ENCODE data around the gene MOAP1.

DNA sequence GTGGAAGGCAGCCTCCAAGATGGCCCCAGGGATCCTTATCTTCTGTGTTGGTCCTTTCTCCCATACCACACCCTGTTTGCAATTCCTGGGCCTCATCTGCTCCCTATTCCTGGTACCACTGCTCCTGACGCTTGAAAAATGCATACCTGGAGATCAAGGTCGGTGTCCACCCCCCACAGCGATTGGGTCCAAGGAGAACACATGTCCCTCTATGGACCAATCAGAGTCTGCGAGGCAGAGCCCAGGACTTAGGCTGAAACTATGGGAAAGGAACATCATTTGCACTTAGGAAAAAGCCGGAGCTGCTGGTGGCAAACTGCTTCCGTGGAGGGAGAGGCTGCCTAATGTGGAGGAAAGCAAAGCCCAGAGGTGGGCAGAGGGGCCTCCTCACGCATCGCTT is 35.7 kb downstream of the MOAP1 start:
- TF ChIP-seq, protein P1, sequence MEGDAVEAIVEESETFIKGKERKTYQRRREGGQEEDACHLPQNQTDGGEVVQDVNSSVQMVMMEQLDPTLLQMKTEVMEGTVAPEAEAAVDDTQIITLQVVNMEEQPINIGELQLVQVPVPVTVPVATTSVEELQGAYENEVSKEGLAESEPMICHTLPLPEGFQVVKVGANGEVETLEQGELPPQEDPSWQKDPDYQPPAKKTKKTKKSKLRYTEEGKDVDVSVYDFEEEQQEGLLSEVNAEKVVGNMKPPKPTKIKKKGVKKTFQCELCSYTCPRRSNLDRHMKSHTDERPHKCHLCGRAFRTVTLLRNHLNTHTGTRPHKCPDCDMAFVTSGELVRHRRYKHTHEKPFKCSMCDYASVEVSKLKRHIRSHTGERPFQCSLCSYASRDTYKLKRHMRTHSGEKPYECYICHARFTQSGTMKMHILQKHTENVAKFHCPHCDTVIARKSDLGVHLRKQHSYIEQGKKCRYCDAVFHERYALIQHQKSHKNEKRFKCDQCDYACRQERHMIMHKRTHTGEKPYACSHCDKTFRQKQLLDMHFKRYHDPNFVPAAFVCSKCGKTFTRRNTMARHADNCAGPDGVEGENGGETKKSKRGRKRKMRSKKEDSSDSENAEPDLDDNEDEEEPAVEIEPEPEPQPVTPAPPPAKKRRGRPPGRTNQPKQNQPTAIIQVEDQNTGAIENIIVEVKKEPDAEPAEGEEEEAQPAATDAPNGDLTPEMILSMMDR (IDR thresholded peaks at IDR 0.05; ENCODE audit: poor library complexity): no peak
- TF ChIP-seq EZH2phosphoT487 (IDR thresholded peaks at IDR 0.05; ENCODE audit: low read depth, severe bottlenecking, unreplicated experiment): no peak
